Sciatic nerve (tissue), 2 donors: ENCODE measurements around the gene YWHAE. TPM values are rescaled to one million over a fixed set of nuclear protein-coding genes. Genes with fewer than 3 reads are reported as not detected.
"Not testable (repeated sequence)": the region's sequence is repeated elsewhere in the genome, so short reads cannot be mapped to it uniquely, and the experiment has no call there.

Experiments used
- ATAC-seq: fragments of 200-7000 bp; cut with Tn5 transposase; one replicate; pipeline ENCODE4 v1.9.1; 2020; ENCODE audit warnings: mild to moderate bottlenecking, moderate library complexity
- DNase-seq: peaks from one replicate; pipeline ENCODE4 v3.0.0-alpha.2; 2020; ENCODE audit warnings: low spot score
- intact Hi-C: fragments of 100-400 bp; cut with DNase I; formaldehyde crosslinking; loops from one replicate; pipeline ENCODE4 v1.14.2; 2022
- total RNA-seq: library from RNA; stranded (reverse); fragmentation: NEBNext Ultra II Directional; extraction: Animal tissue kit (Norgen Biotek cat#: 25700); gene quantifications from one replicate; pipeline ENCODE4 v1.2.1, GENCODE V29; 2021
- donor health status: DM: no; HTN: no; CAD: no.
- donor health status: DM: no; HTN: no; CAD: no.

The YWHAE gene
- total RNA-seq, 1 donor from 2014 or later, result 473 TPM

- ATAC-seq, intact Hi-C loops, DNase-seq: not testable (repeated sequence)
Measured at GRCh38 chr17:1378476-1378860, 21.6 kb downstream of the YWHAE start.

- intact Hi-C loops, result no loop called here
- ATAC-seq, result no peak
- DNase-seq, result no peak
Measured at GRCh38 chr17:1377334-1377733, 22.7 kb downstream of the YWHAE start.

- DNase-seq, result no peak
- ATAC-seq, result no peak
- intact Hi-C loops, result no loop called here
Measured at GRCh38 chr17:1376061-1376460, 24.0 kb downstream of the YWHAE start.

GRCh38 chr17:1375615-1376014 is 24.4 kb downstream of the YWHAE start:
- intact Hi-C loops, result no loop called here
- no peak for ATAC-seq
- DNase-seq, result no peak

GRCh38 chr17:1374431-1375177 is 25.4 kb downstream of the YWHAE start:
- no peak for ATAC-seq
- intact Hi-C loops, result no loop called here
- DNase-seq, result no peak

- intact Hi-C loops, result no loop called here
- ATAC-seq (no peak), DNase-seq (no peak)
Measured at GRCh38 chr17:1373707-1374237, 26.2 kb downstream of the YWHAE start.

GRCh38 chr17:1372618-1373017 is 27.4 kb downstream of the YWHAE start:
- intact Hi-C loops, result no loop called here
- DNase-seq (no peak), ATAC-seq (no peak)

- intact Hi-C loops, result no loop called here
- no peak for DNase-seq
- no peak for ATAC-seq
Measured at GRCh38 chr17:1371893-1372590, 28.0 kb downstream of the YWHAE start.

- no peak for DNase-seq
- ATAC-seq, result no peak
- intact Hi-C loops, result no loop called here
Measured at GRCh38 chr17:1368588-1368987, 31.4 kb downstream of the YWHAE start.

GRCh38 chr17:1367351-1367745 is 32.7 kb downstream of the YWHAE start:
- ATAC-seq, result no peak
- intact Hi-C loops, result no loop called here
- DNase-seq, result no peak

- intact Hi-C loops, result no loop called here
- no peak for ATAC-seq
- no peak for DNase-seq
Measured at GRCh38 chr17:1366234-1366633, 33.8 kb downstream of the YWHAE start.

GRCh38 chr17:1365445-1366039 is 34.5 kb downstream of the YWHAE start:
- ATAC-seq, result peak; percentile 77
- DNase-seq, result no peak

GRCh38 chr17:1362964-1363363 is 37.1 kb downstream of the YWHAE start:
- intact Hi-C loops, result no loop called here
- DNase-seq (no peak), ATAC-seq (peak; percentile 79)

More at GRCh38 chr17:1365445-1366039, 34.5 kb downstream of the YWHAE start:
- intact Hi-C loops, result loop anchor here (2.0 kb wide), 1 partner anchor 149 kb away; no protein-coding TSS in a partner anchor

- ATAC-seq (peak; percentile 4), DNase-seq (no peak)
- intact Hi-C loops, result no loop called here
Measured at GRCh38 chr17:1362065-1362848, 37.8 kb downstream of the YWHAE start.

- intact Hi-C loops, result no loop called here
- DNase-seq (no peak), ATAC-seq (no peak)
Measured at GRCh38 chr17:1360975-1361374, 39.0 kb downstream of the YWHAE start.

GRCh38 chr17:1360315-1360714 is 39.7 kb downstream of the YWHAE start:
- intact Hi-C loops, DNase-seq, ATAC-seq: not testable (repeated sequence)

- intact Hi-C loops, result no loop called here
- ATAC-seq (no peak), DNase-seq (no peak)
Measured at GRCh38 chr17:1354030-1354429, 46.0 kb downstream of the YWHAE start.

GRCh38 chr17:1352530-1352929 is 47.5 kb downstream of the YWHAE start:
- ATAC-seq, intact Hi-C loops, DNase-seq: not testable (repeated sequence)

GRCh38 chr17:1351971-1352370 is 48.1 kb downstream of the YWHAE start:
- intact Hi-C loops, result no loop called here
- no peak for DNase-seq
- no peak for ATAC-seq
